Ishikawa (cell line): ENCODE data around the gene MED17.

Source experiments
- CEBPB ChIP-seq: IDR thresholded peaks from 2 replicates; pipeline ENCODE4 v1.6.1; 2012
- EGR1 ChIP-seq: IDR thresholded peaks from 2 replicates; pipeline ENCODE4 v1.6.1; 2012
- EP300 ChIP-seq: IDR thresholded peaks from 2 replicates; pipeline ENCODE4 v1.6.1; 2012; ENCODE audit warnings: borderline replicate concordance
- FOXM1 ChIP-seq: IDR thresholded peaks from 2 replicates; pipeline ENCODE4 v1.6.1; 2012; ENCODE audit warnings: low read depth, borderline replicate concordance
- NFIC ChIP-seq: IDR thresholded peaks from 2 replicates; pipeline ENCODE4 v1.6.1; 2012
- RAD21 ChIP-seq: IDR thresholded peaks from 2 replicates; pipeline ENCODE4 v1.6.1; 2012; ENCODE audit warnings: low read depth
- TAF1 ChIP-seq: IDR thresholded peaks from 2 replicates; pipeline ENCODE4 v1.6.1; 2012; ENCODE audit warnings: low read depth, mild to moderate bottlenecking
- YY1 ChIP-seq: IDR thresholded peaks from 2 replicates; pipeline ENCODE4 v1.6.1; 2012; ENCODE audit warnings: low read depth
- TF ChIP-seq, protein P1 (sequence below): IDR thresholded peaks from 2 replicates; pipeline ENCODE4 v1.6.1; 2012; ENCODE audit warnings: low read depth, mild to moderate bottlenecking
- TF ChIP-seq, protein P2 (sequence below): IDR thresholded peaks from 2 replicates; pipeline ENCODE4 v1.6.1; 2012

DNA sequence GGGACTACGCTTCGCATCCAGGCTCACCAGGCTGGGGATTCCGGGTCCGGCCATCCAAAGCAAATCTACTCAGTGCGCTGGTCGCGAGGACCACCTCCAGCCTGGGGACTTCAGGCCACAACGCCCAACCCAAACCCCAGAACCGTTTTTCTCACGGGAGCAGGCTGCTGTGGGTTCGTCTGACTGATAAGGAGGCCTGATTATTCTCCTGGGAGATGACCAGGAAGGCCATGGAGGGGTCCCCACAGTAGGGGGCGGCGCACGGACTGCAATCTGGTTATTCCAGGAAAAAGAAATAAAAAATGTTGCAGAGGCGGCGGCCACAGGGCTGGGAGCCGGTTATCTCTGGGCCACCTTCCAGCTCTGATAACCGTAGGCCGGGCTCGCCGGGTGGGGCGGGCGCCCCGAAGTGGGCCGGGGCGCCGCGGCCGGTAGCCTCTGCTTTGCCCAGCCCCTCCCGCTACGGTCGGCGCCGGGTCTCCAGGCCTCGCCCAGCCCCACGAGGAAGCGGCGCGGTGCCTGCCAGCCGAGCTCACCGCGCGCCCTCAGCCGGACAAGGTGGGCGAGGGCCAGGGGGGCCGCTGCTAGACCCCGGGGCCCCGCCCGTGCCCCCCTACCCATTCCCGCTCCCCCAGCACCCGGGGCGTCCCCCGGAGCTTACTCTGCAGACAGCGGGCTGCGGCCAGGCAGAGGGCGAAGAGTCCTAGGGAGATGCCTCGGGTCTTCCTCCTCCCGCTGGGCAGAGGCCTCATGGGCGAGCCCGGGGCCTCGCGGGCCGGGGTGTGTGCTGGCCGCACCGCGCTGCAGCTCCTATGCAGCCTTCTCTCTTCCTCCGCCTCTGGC, 65.9 kb downstream of the MED17 start:
- TF ChIP-seq, protein P1, sequence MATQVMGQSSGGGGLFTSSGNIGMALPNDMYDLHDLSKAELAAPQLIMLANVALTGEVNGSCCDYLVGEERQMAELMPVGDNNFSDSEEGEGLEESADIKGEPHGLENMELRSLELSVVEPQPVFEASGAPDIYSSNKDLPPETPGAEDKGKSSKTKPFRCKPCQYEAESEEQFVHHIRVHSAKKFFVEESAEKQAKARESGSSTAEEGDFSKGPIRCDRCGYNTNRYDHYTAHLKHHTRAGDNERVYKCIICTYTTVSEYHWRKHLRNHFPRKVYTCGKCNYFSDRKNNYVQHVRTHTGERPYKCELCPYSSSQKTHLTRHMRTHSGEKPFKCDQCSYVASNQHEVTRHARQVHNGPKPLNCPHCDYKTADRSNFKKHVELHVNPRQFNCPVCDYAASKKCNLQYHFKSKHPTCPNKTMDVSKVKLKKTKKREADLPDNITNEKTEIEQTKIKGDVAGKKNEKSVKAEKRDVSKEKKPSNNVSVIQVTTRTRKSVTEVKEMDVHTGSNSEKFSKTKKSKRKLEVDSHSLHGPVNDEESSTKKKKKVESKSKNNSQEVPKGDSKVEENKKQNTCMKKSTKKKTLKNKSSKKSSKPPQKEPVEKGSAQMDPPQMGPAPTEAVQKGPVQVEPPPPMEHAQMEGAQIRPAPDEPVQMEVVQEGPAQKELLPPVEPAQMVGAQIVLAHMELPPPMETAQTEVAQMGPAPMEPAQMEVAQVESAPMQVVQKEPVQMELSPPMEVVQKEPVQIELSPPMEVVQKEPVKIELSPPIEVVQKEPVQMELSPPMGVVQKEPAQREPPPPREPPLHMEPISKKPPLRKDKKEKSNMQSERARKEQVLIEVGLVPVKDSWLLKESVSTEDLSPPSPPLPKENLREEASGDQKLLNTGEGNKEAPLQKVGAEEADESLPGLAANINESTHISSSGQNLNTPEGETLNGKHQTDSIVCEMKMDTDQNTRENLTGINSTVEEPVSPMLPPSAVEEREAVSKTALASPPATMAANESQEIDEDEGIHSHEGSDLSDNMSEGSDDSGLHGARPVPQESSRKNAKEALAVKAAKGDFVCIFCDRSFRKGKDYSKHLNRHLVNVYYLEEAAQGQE: no peak
- no peak for TF ChIP-seq CEBPB
- TF ChIP-seq NFIC: no peak
- TF ChIP-seq, protein P2, sequence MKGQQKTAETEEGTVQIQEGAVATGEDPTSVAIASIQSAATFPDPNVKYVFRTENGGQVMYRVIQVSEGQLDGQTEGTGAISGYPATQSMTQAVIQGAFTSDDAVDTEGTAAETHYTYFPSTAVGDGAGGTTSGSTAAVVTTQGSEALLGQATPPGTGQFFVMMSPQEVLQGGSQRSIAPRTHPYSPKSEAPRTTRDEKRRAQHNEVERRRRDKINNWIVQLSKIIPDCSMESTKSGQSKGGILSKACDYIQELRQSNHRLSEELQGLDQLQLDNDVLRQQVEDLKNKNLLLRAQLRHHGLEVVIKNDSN: no peak
- no peak for TF ChIP-seq RAD21
- no peak for TF ChIP-seq YY1
- no peak for TF ChIP-seq FOXM1
- TF ChIP-seq TAF1: no peak
- no peak for TF ChIP-seq EGR1
- no peak for TF ChIP-seq EP300
